Dedifferentiated amniotic fluid mesenchymal stem cell (primary cell): ENCODE measurements around the gene CYP4F12.

Experiments
- DNase-seq: peaks from one replicate; pipeline ENCODE4 v3.0.0-alpha.2; 2016; ENCODE audit errors: extremely low spot score

CYP4F12 gene, protein sequence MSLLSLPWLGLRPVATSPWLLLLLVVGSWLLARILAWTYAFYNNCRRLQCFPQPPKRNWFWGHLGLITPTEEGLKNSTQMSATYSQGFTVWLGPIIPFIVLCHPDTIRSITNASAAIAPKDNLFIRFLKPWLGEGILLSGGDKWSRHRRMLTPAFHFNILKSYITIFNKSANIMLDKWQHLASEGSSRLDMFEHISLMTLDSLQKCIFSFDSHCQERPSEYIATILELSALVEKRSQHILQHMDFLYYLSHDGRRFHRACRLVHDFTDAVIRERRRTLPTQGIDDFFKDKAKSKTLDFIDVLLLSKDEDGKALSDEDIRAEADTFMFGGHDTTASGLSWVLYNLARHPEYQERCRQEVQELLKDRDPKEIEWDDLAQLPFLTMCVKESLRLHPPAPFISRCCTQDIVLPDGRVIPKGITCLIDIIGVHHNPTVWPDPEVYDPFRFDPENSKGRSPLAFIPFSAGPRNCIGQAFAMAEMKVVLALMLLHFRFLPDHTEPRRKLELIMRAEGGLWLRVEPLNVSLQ

GRCh38 chr19:15672580-15673175 lies at the start of gene CYP4F12:
Gene CYP4F12, plus strand, starts transcription at chr19:15673087. Its CDS starts 443 bp downstream, at chr19:15673530.
- no peak for DNase-seq

DNA sequence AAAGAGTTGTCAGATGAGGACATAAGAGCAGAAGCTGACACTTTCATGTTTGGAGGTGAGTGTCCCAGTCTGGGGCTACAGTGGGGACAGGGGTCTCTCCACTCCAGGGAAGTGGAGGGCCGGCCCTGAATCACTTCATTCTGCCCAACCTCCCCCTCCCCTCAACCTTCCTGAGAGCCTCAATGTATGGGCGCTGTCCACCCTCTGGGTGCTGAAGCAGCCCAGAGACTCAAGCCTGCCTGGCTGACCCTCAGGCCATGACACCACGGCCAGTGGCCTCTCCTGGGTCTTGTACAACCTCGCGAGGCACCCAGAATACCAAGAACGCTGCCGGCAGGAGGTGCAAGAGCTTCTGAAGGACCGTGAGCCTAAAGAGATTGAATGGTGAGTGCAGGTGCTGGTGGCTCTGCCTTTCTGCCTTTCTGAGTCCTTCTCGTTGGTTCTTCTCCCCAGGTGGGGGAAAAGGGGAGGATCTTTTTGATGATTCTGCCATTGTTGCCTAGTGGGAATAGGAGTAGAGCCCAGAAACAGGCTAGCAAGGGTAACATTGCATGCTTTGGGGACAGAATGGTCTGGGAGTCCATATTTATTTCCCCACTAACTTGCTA lies 49.1 kb upstream of the CYP4F12 start:
- DNase-seq: no peak

DNA sequence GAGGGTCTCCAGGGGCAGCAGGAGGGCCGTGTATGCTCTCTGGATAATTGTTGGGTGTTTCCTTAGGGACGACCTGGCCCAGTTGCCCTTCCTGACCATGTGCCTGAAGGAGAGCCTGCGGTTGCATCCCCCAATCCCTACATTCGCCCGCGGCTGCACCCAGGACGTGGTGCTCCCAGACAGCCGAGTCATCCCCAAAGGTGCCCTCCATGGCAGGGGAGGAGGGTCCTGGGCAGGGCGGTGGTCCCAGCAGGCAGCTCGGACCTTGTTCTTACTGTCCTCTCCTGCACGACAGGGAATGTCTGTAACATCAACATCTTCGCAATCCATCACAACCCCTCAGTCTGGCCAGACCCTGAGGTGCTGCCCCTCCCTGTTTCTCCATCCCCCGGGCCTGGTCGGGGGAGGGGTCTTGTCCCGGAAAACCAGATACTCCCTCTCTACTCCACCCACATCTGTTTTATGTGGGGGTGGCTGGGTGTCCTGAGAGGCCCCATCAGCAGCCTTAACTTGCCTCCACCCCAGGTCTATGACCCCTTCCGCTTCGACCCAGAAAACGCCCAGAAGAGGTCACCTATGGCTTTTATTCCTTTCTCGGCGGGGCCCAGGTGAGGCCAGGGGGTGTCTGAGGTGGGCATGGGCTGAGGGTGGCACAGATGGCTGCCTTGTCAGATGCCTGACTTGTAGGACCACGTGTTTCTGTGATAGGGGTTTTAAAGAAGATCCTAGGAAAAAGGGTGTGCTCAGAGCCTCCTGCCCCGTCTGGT lies 44.5 kb upstream of the CYP4F12 start:
- DNase-seq: no peak

GRCh38 chr19:15629003-15629880 lies 43.6 kb upstream of the CYP4F12 start:
- peak; percentile 34 for DNase-seq

DNA sequence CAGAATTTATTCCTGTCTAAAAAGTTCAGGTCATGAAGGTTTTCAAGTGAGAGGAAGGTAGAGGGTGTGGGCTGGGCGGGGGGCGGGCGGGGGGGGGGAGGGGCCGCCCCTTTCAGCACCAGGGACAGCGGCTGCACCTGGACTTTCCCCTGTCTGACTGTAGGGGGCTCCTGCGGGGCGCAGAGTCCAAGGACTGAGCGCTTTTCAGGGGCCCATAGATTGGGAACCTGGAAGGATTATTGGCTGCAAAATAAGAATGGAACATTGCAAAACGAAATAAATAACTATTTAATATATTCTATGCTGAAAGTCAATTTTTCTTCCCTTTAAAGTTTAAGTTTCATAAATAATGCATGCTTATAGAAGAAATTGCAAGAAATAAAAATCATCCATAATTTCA lies 41.1 kb upstream of the CYP4F12 start:
- no peak for DNase-seq

GRCh38 chr19:15633082-15633835 lies 39.6 kb upstream of the CYP4F12 start:
- DNase-seq: no peak

GRCh38 chr19:15634105-15634504 lies 38.8 kb upstream of the CYP4F12 start:
- no peak for DNase-seq

- DNase-seq: no peak
These were observed 37.7 kb upstream of the CYP4F12 start for GRCh38 chr19:15635016-15635805.

- DNase-seq: no peak
These were observed 36.9 kb upstream of the CYP4F12 start for GRCh38 chr19:15636026-15636425.

DNA sequence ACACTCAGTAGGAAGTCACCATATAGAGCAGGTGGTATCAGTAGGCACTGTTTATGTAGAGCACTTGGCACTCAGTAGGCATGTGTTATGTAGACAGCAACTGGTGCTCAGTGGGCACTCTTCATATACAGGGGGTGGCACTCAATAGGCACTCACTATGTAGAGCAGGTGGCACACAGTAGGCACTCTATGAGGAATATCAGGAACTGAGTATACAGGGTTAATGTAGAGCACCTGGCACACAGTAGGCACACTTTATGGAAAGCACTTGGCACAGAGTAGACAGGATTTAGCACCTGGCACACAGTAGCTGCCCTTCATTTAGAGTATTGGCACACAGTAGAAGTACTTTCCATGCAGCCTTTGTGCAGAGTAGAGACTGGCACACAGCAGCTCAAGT lies 33.3 kb upstream of the CYP4F12 start:
- no peak for DNase-seq

DNA sequence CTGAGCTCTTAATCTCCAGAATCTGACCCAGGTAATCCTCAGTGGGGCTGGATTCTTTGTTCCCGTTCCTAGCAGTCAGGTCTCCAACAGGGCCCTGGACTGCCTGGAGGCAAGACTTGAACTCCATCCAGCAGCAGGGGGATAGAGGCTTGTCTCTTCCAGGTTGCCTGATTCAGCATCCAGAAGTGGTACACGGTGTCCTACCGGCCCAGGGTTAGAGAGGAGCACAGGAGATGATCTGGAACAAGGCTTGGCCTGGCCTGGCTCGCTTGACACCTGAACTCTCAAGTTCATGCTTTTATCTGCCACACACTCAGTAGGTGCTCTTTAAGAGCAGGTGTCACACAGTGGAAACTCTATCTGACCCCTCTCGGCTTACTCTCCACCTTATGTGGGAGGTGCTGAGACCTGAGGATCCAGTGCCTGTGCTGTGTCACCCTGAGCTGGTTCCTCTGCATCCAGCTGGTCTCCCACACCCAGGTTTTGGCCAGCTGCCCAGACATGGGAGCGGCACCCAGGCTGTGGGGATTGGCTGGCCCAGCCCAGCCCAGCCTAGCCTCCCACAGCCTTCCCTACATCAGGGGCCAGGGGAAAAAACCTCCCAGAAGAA lies 32.5 kb upstream of the CYP4F12 start, which contains the start of gene CYP4F3:
Gene CYP4F3, plus strand, starts transcription at position 604 of the 610 bp plus-strand sequence. CDS start 519 bp downstream, outside the sequence.
- no peak for DNase-seq

DNA sequence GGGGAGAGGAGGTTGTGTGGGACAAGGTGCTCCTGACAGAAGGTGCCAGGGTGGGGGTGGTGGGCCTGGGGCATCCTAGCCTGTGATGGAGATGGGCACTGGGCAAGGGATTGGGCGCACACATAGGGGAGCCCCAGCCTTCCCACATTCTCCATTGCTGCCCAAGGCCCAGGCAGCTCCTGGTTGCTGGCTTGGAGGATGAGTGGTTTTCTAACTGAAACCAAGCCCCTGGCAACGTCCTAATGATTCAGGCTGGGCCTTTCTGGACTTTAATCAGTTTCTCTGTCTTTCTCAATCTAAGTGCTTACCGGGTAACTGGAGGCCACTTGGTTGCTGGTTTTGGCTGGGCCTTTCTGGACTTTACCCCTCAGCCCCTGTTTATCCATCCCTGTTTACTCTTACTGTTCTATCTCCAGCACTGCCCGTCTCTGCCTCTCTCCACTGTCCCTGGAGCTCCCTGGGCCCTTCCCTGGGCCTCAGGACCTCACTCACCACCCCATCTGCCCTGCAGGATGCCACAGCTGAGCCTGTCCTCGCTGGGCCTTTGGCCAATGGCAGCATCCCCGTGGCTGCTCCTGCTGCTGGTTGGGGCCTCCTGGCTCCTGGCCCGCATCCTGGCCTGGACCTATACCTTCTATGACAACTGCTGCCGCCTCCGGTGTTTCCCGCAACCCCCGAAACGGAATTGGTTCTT lies 31.8 kb upstream of the CYP4F12 start:
- no peak for DNase-seq

DNA sequence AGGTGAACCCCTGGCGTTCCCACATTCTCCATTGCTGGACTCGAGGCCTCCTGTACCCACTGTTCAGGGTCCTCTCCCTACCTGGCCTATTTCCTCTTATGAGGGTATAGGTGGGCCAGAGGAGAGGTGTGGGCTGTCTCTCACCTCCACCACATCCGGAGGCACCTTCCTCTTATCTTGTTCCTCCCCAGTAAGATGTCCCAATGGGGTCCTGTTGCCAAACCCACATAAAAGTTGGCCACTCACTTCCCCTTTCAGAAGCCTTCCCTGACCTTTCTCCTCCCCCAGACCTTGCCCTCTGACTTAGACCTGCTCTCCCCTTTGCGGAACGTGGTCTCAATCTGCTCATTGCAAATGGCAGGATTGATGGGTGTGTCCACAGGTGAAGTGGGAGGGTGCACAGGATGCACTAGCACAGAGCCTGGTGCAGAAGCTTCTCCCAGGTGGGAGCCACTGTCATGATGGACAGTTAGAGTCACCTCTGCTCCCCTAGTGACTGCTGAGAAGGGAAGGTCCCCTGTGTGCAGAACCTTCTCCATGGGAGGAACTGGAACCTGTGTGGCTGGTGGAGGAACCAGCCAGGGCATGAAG lies 30.9 kb upstream of the CYP4F12 start:
- no peak for DNase-seq

- no peak for DNase-seq
These were observed 30.1 kb upstream of the CYP4F12 start for GRCh38 chr19:15642807-15643206.

DNA sequence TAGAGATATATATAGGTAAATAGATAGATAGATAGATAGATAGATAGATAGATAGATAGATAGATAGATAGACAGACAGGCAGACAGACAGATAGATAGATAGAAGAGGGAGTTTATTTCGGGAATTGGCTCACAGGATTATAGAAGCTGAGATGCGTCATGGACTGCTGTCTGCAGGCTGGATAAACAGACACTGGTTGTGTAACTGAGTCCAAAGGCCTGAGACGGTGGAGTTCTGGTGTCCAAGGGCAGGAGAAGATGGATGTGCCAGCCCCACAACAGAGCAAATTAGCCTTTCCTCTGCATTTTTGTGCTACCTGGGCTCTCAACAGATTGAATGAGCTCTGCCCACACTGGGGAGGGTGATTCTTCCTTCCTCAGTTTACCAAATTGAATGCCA lies 29.5 kb upstream of the CYP4F12 start:
- DNase-seq: no peak

GRCh38 chr19:15644066-15644741 lies 28.7 kb upstream of the CYP4F12 start:
- no peak for DNase-seq

- DNase-seq: no peak
These were observed 28.1 kb upstream of the CYP4F12 start for GRCh38 chr19:15644816-15645215.
